ENCODE data around the gene UBR3.

GRCh38 chr2:170022692-170023091, 195.4 kb downstream of the UBR3 start:
- TF ChIP-seq EP300 (IDR thresholded peaks at IDR 0.05; ENCODE audit: borderline replicate concordance) = no peak
- TF ChIP-seq TAF1 (IDR thresholded peaks at IDR 0.05; ENCODE audit: low read depth) = no peak
- TF ChIP-seq NFIC (IDR thresholded peaks at IDR 0.05) = no peak
- no peak for TF ChIP-seq USF1 (IDR thresholded peaks at IDR 0.05)
- no peak for TF ChIP-seq RAD21 (IDR thresholded peaks at IDR 0.05; ENCODE audit: low read depth)
- TF ChIP-seq MAX (IDR thresholded peaks at IDR 0.05) = no peak
- TF ChIP-seq CEBPB (IDR thresholded peaks at IDR 0.05) = no peak
- TF ChIP-seq FOXM1 (IDR thresholded peaks at IDR 0.05; ENCODE audit: borderline replicate concordance, low read depth) = no peak
